H1 (cell line): ENCODE measurements around the gene SLC8B1.

Experiments used
- CTCF ChIP-seq, 3 experiments: IDR thresholded peaks; 1 replicate in 2 of 3; 2 replicates in 1 of 3; pipeline versions ENCODE4 v1.5.1 to v1.6.1; 2011; ENCODE audit warnings: low read length in 3 of 3, mild to moderate bottlenecking in 3 of 3, inconsistent platforms in 2 of 3, low read depth in 1 of 3, moderate library complexity in 1 of 3; ENCODE audit not compliant: insufficient read depth in 1 of 3; ENCODE audit errors: control extremely low read depth in 1 of 3
- SRF ChIP-seq: IDR thresholded peaks from 2 replicates; pipeline ENCODE4 v1.6.1; 2011; ENCODE audit warnings: mild to moderate bottlenecking, low read depth, low read length, moderate library complexity
- SUZ12 ChIP-seq: fragments of 200-600 bp; sonication (generic); IDR thresholded peaks from 2 replicates; pipeline ENCODE4 v1.6.1; 2012; ENCODE audit warnings: mild to moderate bottlenecking, inconsistent platforms, low read length, moderate library complexity, mixed read lengths

DNA sequence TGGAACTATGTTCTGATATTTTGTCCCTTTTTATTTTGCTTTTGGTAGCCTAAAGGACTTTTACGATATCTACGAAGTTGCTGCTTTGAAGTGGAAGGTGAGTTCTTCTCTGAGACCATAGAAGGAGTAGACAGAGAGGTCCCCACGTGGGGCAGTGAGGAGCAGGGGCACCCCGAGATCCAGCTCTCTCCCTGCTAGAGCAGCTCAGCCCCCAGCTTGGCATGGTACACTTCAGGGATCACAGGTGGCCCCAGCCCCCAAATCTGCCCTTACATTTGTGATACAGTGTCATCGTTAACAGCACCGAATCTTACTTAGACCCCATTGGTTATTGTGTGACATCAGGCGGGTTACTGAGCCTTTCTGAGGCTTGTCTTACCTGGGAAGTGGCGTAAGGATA lies 56.8 kb downstream of the SLC8B1 start:
- TF ChIP-seq CTCF (IDR thresholded peaks at IDR 0.05; ENCODE audit: control extremely low read depth in 1 of 3, insufficient read depth in 1 of 3, low read depth in 1 of 3, low read length in 3 of 3) (no peak), SUZ12 (no peak), SRF (no peak)
